T47D (cell line): ENCODE data around the gene GRB7.
A peak's percentile ranks its signal among the peaks of the same experiment; 100 is the strongest.

Experiments
- DNase-seq, 2 experiments: peaks; one replicate each; pipeline versions ENCODE4 v3.0.0 to v3.0.0-alpha.2; 2011 to 2012; ENCODE audit warnings: low read depth in 1 of 2, low spot score in 1 of 2
- JUND ChIP-seq: IDR thresholded peaks from 2 replicates; pipeline ENCODE4 v1.6.1; 2012; ENCODE audit warnings: low read depth
- in situ Hi-C: cut with HindIII; loops from 2 replicates; pipeline ENCODE4 v1.10.0; 2016; ENCODE audit warnings: low sequenced_read_pairs, low pct_unique_long_range_greater_than_20kb

Gene GRB7

DNA sequence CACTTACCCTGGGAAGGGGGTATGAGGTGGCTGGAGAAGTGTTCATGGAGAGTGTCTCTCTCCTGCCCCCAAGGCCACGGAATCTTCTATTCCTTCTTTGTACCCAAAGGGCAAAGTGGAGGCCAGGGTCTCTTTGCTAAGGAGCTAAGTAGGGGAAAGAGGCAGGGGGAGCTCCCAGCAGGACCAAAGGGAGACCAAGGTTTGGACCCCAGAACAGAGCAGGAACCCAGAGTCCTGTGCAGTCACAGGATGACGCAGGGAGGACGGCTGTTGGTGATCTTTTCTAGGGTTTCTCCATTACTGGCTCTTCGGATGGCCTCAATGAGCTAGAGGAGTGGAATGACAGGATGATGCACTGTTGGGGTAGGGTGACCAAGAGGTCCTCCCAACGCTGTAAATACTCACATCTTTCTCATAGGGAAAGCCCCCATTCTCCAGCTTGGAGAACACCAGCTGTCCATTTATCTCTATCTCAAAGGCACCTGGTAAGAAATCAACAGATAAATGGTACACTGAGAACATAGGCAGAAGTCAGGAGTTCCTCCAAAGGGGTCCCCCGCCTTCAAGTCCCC, 8.4 kb upstream of the GRB7 start:
- TF ChIP-seq JUND: no peak
- in situ Hi-C loops: no loop called here
- no peak for DNase-seq

DNA sequence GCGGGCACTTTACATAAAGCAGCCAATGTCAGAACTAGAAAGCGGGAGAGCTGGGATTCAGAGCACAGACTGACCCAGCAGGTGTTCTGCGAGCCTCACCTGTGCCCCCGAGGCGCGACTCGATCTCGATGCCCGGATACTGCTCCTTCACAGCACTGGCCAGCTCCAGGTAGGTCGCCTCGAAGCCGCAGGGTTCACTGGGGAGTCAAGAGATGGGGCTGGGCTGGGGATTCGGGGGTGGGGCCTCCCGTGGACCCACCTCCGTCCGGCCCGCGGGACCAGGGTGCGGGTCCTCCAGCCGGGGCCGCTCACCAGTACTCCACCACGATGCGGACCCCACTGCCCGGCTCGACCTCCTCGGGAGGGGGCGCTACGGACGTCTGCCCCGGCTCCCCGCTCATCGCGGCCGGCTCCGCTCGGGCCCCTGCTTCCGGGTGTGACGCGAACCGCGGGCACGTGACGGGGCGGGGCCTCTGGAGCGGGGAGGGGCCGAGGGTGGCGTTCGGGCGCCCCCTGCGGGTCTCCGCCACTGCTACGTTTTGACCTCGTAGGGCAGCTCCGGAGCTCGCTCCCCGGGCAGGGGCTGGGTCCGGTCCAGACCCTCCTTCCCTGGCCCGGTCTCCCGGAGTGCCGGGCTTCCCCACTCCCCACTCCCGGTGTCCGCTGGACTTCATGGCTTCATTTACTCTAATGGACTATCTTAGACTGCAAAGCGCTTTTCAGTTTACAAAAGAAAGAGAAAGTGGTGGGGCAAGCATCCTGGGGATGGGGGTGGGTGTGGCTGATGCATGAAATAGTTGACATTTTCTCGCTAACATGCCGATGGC, 7.4 kb upstream of the GRB7 start, which contains the start of gene MIEN1:
MIEN1 (minus strand) TSS at position 438 of the 827 bp plus-strand sequence; CDS start at position 401, 37 bp downstream.
- in situ Hi-C loops: no loop called here
- TF ChIP-seq JUND: no peak
- DNase-seq: peak; percentile 89 to 94

DNA sequence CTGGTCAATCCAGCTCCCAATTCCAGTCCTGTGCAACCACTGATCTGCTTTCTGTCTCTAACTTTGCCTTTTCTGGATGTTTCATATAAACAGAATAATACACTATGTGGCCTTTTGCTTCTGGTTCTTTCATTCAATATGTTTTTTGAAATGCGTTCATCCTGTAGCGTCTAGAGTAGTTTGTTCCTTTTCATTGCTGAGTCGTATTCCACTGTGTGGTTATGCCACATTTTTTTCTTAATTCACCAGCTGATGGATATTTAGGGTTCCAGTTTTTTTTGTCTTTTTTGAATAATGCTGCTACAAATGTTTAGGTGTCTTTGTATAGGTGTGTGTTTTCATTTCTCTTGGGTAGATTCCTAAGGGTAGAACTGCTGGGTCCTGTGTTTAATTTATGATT, 5.2 kb upstream of the GRB7 start:
- in situ Hi-C loops: no loop called here
- TF ChIP-seq JUND: no peak
- DNase-seq: no peak

DNA sequence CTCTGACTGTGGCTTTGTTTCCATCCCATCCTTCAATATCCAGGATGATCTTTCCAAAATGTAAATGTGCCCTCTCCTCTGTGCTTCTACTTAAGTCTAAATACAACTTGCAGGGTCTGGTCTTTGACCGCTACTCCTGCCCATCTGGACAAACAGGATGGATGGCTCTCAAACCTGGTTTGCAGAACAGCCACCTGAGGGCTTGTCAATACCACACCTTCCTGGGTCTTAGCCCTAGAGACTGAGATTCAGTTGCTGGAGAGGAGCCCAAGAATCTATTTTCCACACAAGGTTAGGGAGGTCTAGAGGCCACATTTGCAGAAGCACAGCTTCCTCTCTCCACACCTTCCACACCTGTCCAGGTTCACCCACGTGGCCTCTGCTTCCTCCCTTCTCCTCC, 1.9 kb upstream of the GRB7 start:
- no peak for TF ChIP-seq JUND
- peak in 1 of 2 experiments; percentile 91 for DNase-seq
- in situ Hi-C loops: no loop called here

DNA sequence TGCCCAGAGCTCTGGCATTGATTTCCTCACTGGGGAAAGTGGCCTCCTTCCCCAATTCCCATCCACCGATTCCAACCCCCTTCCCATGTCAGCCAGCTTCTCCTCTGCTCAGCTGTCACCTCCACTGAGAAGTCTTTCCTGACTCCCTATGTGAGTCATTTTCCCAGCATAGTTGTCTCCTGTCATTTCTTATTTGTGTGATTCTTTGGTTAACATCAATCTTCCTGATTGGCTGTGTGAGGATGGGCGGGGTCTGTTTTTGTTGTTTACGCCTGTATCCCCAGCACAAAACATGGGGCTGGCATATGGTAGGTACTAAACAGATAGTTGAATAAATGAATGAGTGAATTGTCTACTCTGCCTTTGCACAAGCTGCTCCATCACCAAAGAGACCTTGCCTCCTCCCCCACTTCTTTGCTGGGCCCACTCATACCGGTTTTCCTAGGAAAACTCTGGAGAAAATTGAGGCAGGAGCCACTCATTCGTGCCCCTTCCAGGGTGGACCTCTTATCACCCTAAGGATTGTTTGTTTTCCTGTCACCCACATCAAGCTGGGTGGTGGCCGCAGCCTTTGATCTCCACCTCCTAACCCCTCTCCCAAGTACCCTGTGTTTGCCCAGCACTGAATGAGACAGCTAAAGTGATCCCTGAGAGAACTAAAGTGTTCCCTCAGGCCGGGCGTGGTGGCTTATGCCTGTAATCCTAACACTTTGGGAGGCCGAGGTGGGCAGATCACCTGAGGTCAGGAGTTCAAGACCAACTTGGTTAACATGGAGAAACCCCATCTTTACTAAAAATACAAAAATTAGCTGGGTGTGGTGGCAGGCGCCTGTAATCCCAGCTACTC, 1.2 kb upstream of the GRB7 start:
- DNase-seq: peak in 1 of 2 experiments; percentile 74
- TF ChIP-seq JUND: no peak
- in situ Hi-C loops: no loop called here

DNA sequence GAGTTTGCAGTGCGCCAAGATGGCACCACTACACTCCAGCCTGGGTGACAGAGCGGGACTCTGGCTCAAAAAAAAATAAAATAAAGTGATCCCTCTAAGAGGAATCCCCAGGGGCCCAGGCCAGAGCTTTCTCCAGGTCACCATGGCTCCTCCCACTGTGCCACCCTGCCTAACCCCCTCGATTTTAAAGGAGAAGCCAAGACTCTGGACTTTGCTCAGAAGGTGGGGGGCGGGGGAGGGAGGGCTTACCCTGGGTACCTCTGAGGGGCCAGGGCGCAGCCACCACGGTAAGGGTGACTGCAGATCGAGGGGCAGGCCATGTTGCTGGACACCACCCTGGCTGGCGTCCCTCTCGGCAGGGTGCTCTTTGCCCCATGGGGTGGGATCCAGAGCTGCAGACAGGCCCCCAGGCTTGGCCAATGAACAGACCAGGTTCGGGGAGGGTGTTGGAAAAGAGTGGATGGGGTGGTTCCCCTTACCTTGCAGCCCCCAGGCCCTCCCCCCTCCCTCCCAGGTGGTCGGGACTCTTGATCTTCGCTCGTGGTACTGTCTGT, 455 bp upstream of the GRB7 start:
- TF ChIP-seq JUND: no peak
- no peak for DNase-seq
- in situ Hi-C loops: no loop called here

DNA sequence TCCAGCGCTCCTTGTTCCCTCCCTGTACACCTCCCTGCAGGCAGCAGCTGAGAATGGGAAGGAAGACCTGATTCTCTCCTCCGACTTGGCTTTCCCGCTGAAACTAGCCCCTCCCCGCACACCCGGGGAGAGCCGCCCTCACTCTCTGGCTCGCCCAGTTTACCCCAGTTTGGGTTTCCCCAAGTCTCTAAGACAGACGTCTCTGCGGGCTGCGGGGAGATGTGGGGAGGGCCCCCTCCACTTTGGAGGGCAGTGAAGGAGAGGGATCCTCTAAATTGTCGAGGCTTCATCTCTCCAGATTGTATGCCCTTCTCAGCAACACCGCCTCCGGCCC, 797 bp downstream of the GRB7 start:
- peak in 1 of 2 experiments; percentile 88 for DNase-seq
- TF ChIP-seq JUND: no peak
- in situ Hi-C loops: no loop called here

DNA sequence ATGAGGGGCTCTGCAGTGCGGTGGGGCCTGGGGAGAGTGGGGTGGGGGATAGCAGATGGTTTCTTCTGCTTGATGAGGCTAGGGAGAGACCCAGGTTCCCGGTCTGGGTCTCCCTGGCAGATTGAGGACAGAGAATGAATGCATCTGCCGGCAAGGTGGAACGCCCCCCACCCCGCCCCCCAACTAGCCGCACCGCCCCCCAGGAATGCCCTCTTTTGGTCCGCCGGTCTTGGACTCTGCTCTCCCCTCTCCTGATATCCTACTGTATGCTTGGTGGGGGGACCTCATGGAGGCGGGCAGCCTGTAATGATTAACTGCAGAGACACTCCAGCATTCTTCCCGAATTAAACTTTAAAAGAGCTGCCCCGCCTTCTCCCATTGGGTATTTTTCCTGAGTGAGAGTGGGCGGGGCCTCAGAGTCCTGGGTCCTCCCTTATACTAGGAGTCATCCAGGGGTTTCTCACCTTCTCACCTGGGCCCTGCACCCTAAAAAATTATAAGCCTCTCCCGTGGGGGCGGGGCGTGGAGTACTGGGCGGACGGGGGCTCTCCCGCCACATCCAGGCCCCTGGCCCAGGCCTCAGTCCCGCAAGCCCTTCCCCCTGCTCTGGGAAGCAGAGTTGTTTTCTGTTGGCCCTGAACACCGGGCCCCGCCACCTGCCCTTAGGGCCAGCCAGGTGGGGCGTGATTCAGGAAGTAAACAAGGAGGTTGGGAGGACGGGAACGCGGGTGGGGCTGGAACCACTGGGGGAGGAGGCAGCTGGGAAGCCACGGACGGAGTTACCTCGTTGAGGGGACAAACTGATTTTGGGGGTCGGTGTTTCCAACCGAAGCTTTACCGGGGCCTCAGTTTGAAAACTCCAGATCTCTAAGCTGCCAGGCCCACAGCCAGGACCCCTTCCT, 1.5 kb downstream of the GRB7 start:
- DNase-seq: peak; percentile 90 to 93
- in situ Hi-C loops: no loop called here
- no peak for TF ChIP-seq JUND

DNA sequence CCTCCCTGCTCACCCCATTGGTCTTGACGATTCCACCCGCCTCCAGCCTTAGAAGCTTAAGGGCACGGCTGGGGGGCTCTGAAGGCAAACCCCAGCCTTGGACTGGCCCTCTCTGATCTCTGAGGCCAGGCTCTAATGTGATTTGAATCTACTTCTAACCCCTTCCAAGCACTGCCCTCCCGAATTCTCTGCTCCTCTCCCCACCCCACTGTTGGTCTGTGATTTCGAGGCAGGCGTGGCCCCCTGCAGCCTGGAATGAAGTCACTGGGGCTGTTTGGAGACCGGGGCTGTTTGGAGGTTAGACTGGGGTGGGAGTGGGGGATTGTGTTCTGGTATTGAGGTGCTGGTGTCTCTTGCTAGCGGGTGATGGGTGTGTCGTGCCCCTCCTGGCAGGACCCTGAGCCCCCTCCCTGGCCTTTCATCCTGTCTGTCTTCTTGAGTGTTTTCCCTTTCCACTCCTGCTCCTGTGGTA, 2.2 kb downstream of the GRB7 start:
- peak in 1 of 2 experiments; percentile 51 for DNase-seq
- in situ Hi-C loops: no loop called here
- TF ChIP-seq JUND: no peak

DNA sequence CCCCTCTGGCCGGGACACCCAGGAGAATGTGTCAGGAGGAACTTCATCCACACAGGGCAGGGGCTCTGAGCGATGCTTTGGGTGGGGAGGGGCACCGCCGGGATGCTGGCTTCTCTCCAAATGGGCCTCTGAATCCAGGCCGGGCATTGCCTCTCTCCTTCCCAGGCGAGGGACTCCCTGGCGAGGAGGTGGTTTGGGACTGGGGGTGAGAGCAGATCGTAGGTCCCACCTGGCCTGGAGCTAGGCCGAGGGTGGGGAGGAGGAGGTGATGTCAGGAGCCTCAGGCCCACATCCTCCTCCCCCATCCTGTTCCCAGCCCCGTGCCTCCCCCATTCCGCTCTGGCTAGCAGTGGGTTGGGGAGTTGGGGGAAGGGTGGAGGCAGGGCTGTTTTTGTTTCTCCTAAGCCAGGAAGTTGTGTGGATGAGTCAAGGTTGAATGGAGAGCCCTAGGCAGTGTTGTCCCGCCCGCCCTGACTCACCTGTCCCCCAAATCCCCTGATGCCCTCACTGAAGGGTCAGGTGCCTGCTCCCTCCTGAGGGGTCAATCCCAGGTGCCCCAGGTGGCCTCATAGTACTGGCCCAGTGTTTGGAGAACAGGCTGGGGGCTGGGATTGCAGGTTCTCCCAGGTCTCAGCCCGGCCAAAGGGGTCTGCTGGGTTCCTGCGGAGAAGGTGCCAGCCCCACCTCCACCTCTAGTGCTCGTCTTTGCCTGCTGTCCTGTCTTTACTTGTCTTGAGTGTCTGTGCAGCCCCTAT, 2.8 kb downstream of the GRB7 start:
- TF ChIP-seq JUND: no peak
- in situ Hi-C loops: no loop called here
- DNase-seq: peak in 1 of 2 experiments; percentile 44
